Neural crest cell (in vitro differentiated cells): ENCODE results near the gene ZFAND3. TPM values are rescaled to one million over a fixed set of nuclear protein-coding genes. Genes with fewer than 3 reads are reported as not detected.
A peak's percentile ranks its signal among the peaks of the same experiment; 100 is the strongest.

Experiments
- DNase-seq: peaks from one replicate; pipeline ENCODE4 v3.0.0; 2021; ENCODE audit warnings: low read depth, mixed read lengths, low spot score
- H3K27ac Mint-ChIP-seq: one replicate; pipeline ENCODE4 v1.8.0; 2021; ENCODE audit warnings: mild to moderate bottlenecking, mixed read lengths; ENCODE audit not compliant: unreplicated experiment
- H3K27me3 Mint-ChIP-seq: 2 replicates; pipeline ENCODE4 v1.8.0; 2021; ENCODE audit warnings: low read depth, mild to moderate bottlenecking, mixed read lengths
- H3K36me3 Mint-ChIP-seq: 2 replicates; pipeline ENCODE4 v1.8.0; 2021; ENCODE audit warnings: low read depth, mild to moderate bottlenecking, mixed read lengths
- H3K4me1 Mint-ChIP-seq: 2 replicates; pipeline ENCODE4 v1.8.0; 2021; ENCODE audit warnings: mixed read lengths
- H3K4me3 Mint-ChIP-seq: one replicate; pipeline ENCODE4 v1.8.0; 2021; ENCODE audit warnings: mild to moderate bottlenecking, mixed read lengths
- H3K9me3 Mint-ChIP-seq: 2 replicates; pipeline ENCODE4 v1.8.0; 2021; ENCODE audit warnings: mixed read lengths
- CTCF ChIP-seq: fragments of 200-600 bp; sonication (generic); conservative IDR thresholded peaks from 2 replicates; pipeline ENCODE4 v1.5.0; 2021; ENCODE audit warnings: antibody characterized with exemption, mild to moderate bottlenecking
- total RNA-seq: library from RNA; stranded (reverse); gene quantifications from 2 replicates; pipeline ENCODE4 v1.2.1, GENCODE V29; 2021

The ZFAND3 gene
- total RNA-seq, 1 donor from 2014 or later = 65.9 TPM

GRCh38 chr6:37994223-37994622 is 174.7 kb downstream of the ZFAND3 start:
- no peaks in the 10 kb centered on the region for H3K36me3 Mint-ChIP-seq
- H3K9me3 Mint-ChIP-seq = no peaks in the 10 kb centered on the region
- no peak for DNase-seq
- TF ChIP-seq CTCF = no peak
- H3K4me3 Mint-ChIP-seq = no peak overlapping the region
- H3K27ac Mint-ChIP-seq = no peak overlapping the region
- H3K4me1 Mint-ChIP-seq = peaks cover 45% of the 10 kb centered on the region
- no peaks in the 10 kb centered on the region for H3K27me3 Mint-ChIP-seq

- no peak overlapping the region for H3K4me3 Mint-ChIP-seq
These were observed 178.8 kb downstream of the ZFAND3 start for GRCh38 chr6:37998366-37998765.

GRCh38 chr6:38001386-38001785 is 181.9 kb downstream of the ZFAND3 start:
- Mint-ChIP-seq H3K27me3 (no peaks in the 10 kb centered on the region), H3K4me3 (no peak overlapping the region), H3K9me3 (no peaks in the 10 kb centered on the region), H3K36me3 (peaks cover 2% of the 10 kb centered on the region), H3K4me1 (peaks cover 10% of the 10 kb centered on the region), H3K27ac (no peak overlapping the region)
- DNase-seq = no peak
- TF ChIP-seq CTCF = no peak

More at GRCh38 chr6:37998366-37998765, 178.8 kb downstream of the ZFAND3 start:
- Mint-ChIP-seq H3K36me3 (peaks cover 2% of the 10 kb centered on the region), H3K9me3 (no peaks in the 10 kb centered on the region), H3K27me3 (no peaks in the 10 kb centered on the region), H3K4me1 (peaks cover 29% of the 10 kb centered on the region), H3K27ac (no peak overlapping the region)
- no peak for DNase-seq
- TF ChIP-seq CTCF = no peak

GRCh38 chr6:38004908-38005307 is 185.4 kb downstream of the ZFAND3 start:
- no peak overlapping the region for H3K27ac Mint-ChIP-seq
- peaks cover 15% of the 10 kb centered on the region for H3K4me1 Mint-ChIP-seq
- peaks cover under 1% of the 10 kb centered on the region for H3K9me3 Mint-ChIP-seq
- no peak overlapping the region for H3K4me3 Mint-ChIP-seq
- TF ChIP-seq CTCF = no peak
- H3K27me3 Mint-ChIP-seq = no peaks in the 10 kb centered on the region
- H3K36me3 Mint-ChIP-seq = peaks cover 5% of the 10 kb centered on the region
- no peak for DNase-seq

GRCh38 chr6:38011937-38012336 is 192.4 kb downstream of the ZFAND3 start:
- TF ChIP-seq CTCF = no peak
- H3K27me3 Mint-ChIP-seq = no peaks in the 10 kb centered on the region
- H3K36me3 Mint-ChIP-seq = peaks cover 15% of the 10 kb centered on the region
- no peak for DNase-seq
- H3K4me3 Mint-ChIP-seq = no peak overlapping the region
- peaks cover 9% of the 10 kb centered on the region for H3K9me3 Mint-ChIP-seq
- no peak overlapping the region for H3K27ac Mint-ChIP-seq
- H3K4me1 Mint-ChIP-seq = peaks cover 8% of the 10 kb centered on the region

- peak; percentile 9 for DNase-seq
- H3K27me3 Mint-ChIP-seq = no peaks in the 10 kb centered on the region
- H3K36me3 Mint-ChIP-seq = peaks cover 15% of the 10 kb centered on the region
- peak overlapping the region; percentile 42 for H3K4me3 Mint-ChIP-seq
- peaks cover 9% of the 10 kb centered on the region for H3K9me3 Mint-ChIP-seq
- no peak overlapping the region for H3K27ac Mint-ChIP-seq
- peak; percentile 71 for TF ChIP-seq CTCF
- peaks cover 8% of the 10 kb centered on the region for H3K4me1 Mint-ChIP-seq
These were observed 193.0 kb downstream of the ZFAND3 start for GRCh38 chr6:38012573-38012972.
